ENCODE data around the gene SDC3.
A peak's percentile ranks its signal among the peaks of the same experiment; 100 is the strongest.
"Not testable (repeated sequence)": the region's sequence is repeated elsewhere in the genome, so short reads cannot be mapped to it uniquely, and the experiment has no call there.

The SDC3 gene

DNA sequence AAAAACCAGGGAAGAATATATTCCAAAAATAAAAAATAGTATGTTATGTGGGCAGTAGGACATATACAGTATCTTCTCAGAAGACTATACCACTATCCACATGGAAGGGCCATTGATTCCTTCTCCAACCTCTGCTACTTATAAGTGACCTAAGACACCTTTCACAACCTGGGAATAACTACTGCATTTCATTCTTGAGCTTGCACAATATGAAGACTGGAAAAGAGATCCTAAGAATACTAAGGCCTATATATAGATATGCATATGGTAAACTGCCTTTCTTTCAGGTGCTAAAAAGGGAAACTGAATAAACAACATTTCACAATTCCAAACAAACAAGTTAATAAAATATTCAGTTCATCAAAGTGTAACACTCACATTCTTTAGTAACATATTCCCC, 32.0 kb upstream of the SDC3 start:
- H3K4me3 Mint-ChIP-seq, result no peak overlapping the region
- no peaks in the 10 kb centered on the region for H3K4me1 Mint-ChIP-seq
- TF ChIP-seq, protein P1, sequence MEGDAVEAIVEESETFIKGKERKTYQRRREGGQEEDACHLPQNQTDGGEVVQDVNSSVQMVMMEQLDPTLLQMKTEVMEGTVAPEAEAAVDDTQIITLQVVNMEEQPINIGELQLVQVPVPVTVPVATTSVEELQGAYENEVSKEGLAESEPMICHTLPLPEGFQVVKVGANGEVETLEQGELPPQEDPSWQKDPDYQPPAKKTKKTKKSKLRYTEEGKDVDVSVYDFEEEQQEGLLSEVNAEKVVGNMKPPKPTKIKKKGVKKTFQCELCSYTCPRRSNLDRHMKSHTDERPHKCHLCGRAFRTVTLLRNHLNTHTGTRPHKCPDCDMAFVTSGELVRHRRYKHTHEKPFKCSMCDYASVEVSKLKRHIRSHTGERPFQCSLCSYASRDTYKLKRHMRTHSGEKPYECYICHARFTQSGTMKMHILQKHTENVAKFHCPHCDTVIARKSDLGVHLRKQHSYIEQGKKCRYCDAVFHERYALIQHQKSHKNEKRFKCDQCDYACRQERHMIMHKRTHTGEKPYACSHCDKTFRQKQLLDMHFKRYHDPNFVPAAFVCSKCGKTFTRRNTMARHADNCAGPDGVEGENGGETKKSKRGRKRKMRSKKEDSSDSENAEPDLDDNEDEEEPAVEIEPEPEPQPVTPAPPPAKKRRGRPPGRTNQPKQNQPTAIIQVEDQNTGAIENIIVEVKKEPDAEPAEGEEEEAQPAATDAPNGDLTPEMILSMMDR (IDR thresholded peaks at IDR 0.05; ENCODE audit: unreplicated experiment in 3 of 3), result no peak
- no peaks in the 10 kb centered on the region for H3K9me3 Mint-ChIP-seq
- no peaks in the 10 kb centered on the region for H3K27me3 Mint-ChIP-seq (ENCODE audit: low read depth)
- H3K27ac Mint-ChIP-seq, result no peak overlapping the region
- H3K36me3 Mint-ChIP-seq (ENCODE audit: low read depth), result peaks cover 80% of the 10 kb centered on the region

DNA sequence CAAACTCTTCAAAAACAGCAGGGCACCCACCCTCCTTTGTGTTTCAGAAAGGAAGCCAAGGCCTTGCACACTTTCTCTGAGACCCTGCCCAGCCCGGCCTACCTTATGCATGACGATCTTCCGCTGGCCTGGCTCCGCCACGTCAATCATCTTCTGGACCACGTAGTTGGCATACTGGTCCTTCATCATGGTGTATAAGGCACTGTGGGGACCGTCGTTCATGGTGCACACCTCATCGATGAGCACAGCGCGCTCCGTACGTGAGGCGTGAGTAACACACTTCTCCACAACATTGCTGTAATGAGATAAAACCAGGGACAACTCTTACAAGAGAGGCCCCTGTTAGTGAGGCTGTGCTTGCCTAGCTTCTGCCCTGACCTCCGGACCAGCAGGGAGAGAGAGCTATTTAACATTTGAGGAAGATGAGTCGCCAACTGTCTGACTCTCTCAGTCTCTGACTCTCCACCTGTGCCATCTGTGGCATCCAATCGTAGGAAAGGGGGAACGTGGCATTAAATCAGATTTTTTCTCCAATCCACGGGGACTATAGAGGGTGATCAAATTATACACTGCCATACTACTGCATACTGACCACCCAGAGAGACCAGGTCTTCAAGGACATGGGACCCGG, 28.1 kb upstream of the SDC3 start:
- peaks cover under 1% of the 10 kb centered on the region for H3K4me1 Mint-ChIP-seq
- TF ChIP-seq, protein P1 (IDR thresholded peaks at IDR 0.05; ENCODE audit: unreplicated experiment in 3 of 3), result no peak
- no peak overlapping the region for H3K27ac Mint-ChIP-seq
- H3K9me3 Mint-ChIP-seq, result no peaks in the 10 kb centered on the region
- no peaks in the 10 kb centered on the region for H3K27me3 Mint-ChIP-seq (ENCODE audit: low read depth)
- H3K4me3 Mint-ChIP-seq, result no peak overlapping the region
- peaks cover 80% of the 10 kb centered on the region for H3K36me3 Mint-ChIP-seq (ENCODE audit: low read depth)

DNA sequence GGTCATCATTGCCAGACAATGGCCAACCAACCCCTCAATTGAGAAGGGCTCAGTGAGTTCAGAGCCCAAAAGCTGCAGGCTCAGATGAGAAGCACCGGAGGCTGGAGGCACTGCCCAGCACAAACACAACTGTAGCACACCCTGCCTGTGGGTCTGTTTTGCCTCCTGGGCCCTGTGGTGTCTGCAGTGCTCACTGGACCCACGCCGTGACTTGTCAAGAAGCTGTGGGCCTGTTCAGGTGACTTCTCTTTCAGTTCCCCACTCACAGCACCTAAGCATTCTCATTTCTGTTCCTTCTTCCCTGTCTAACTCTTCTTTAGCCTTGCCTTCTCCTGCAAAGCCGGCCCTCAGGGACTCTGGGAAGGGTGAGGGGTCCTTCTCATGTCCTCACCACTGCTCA, 27.2 kb upstream of the SDC3 start:
- H3K4me3 Mint-ChIP-seq; H3K27ac Mint-ChIP-seq; H3K9me3 Mint-ChIP-seq; H3K27me3 Mint-ChIP-seq (ENCODE audit: low read depth); H3K4me1 Mint-ChIP-seq: not testable (repeated sequence)
- peaks cover 80% of the 10 kb centered on the region for H3K36me3 Mint-ChIP-seq (ENCODE audit: low read depth)

DNA sequence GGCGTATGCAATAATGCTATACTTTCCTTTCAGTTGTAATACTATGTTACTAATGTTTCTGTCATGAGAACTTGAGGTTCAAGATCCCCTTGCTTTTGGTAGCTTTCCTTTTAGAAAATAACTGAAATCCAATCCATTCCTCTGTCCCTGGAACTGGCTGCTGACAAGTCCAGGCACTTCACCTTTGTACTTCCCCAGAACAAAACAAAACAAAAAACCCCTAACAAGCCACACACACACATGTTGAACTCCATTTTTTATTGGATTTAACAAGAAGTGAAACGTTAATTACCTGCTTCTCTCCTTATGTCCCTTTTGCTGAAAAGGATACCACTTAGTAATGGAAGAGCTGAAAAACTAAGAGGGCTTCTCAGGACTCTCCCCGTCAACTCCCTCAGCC, 26.1 kb upstream of the SDC3 start:
- peaks cover 71% of the 10 kb centered on the region for H3K36me3 Mint-ChIP-seq (ENCODE audit: low read depth)

DNA sequence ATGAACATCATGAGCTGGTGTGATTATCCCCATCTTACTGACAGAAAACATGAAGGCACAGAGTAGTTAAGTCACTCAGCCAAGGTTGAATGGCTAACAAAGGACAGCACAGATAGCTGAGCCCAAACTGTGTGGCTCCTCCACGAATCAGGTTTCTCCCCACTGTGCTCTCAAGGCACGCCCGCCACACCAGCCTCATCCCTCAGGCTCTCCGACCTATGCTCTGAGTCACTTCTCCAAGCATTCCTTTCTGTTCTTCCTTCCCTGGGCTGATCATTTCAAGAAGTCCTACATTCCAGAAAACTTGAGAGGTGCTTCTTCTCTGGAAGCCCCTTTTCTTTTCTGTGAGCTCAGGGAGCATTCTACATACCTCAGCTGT, 25.3 kb upstream of the SDC3 start:
- Mint-ChIP-seq H3K27ac (peak overlapping the region; percentile 2 to 30 (median 15)), H3K4me3 (no peak overlapping the region), H3K36me3 (ENCODE audit: low read depth) (peaks cover 64% of the 10 kb centered on the region), H3K9me3 (no peaks in the 10 kb centered on the region), H3K4me1 (peaks cover 26% of the 10 kb centered on the region), H3K27me3 (ENCODE audit: low read depth) (no peaks in the 10 kb centered on the region)
- TF ChIP-seq, protein P1 (IDR thresholded peaks at IDR 0.05; ENCODE audit: unreplicated experiment in 3 of 3), result no peak

More for the DNA sequence above, 26.1 kb upstream of the SDC3 start:
- no peaks in the 10 kb centered on the region for H3K9me3 Mint-ChIP-seq
- H3K4me3 Mint-ChIP-seq, result no peak overlapping the region
- H3K4me1 Mint-ChIP-seq, result peaks cover 19% of the 10 kb centered on the region
- H3K27ac Mint-ChIP-seq, result peak overlapping the region; percentile 15 to 50 (median 47)
- no peaks in the 10 kb centered on the region for H3K27me3 Mint-ChIP-seq (ENCODE audit: low read depth)
- TF ChIP-seq, protein P1 (IDR thresholded peaks at IDR 0.05; ENCODE audit: unreplicated experiment in 3 of 3), result no peak

DNA sequence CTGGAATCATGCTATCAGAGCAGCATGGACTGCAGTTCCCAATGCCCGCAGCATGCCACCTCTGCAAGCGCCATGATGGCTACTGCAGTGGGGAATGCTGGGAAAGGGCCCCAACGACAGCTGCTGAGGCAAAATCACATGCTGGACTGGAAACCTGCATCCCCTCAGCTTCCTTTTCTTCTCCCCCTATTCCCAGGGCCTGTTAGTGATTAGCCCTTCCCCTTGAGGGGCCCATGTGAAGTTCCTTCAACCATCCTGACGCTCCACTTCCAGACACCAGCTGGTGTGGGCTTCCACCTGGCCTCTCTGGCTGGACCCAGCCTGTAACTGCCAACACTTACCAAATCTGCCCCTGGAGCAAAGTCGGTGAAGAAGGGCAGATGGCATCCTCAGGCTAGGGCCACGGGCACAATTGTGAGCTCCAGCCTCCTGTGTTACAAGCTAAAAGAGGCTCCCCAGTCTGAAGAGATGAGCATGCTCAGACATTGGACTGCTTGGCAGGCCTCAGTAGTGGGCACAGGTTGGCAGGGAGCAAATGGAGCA, 22.1 kb upstream of the SDC3 start:
- TF ChIP-seq, protein P1 (IDR thresholded peaks at IDR 0.05; ENCODE audit: unreplicated experiment in 3 of 3), result no peak

More for the DNA sequence above, 22.1 kb upstream of the SDC3 start:
- peaks cover 36% of the 10 kb centered on the region for H3K4me1 Mint-ChIP-seq
- H3K9me3 Mint-ChIP-seq, result no peaks in the 10 kb centered on the region
- H3K27ac Mint-ChIP-seq, result peak overlapping the region; percentile 15 to 69 (median 59)
- H3K36me3 Mint-ChIP-seq (ENCODE audit: low read depth), result peaks cover 47% of the 10 kb centered on the region
- no peak overlapping the region for H3K4me3 Mint-ChIP-seq
- no peaks in the 10 kb centered on the region for H3K27me3 Mint-ChIP-seq (ENCODE audit: low read depth)

Data from nephron (organoid).